PC-9 (cell line): ENCODE measurements around the gene DHX8. TPM values are rescaled to one million over a fixed set of nuclear protein-coding genes. Genes with fewer than 3 reads are reported as not detected.

Source experiments
- BruUV-seq: library from RNA; stranded (reverse); fragments of 400-500 nt; replicated peaks from 2 replicates; lab custom pipeline; 2021; lab: Mats Ljungman, UMichigan
- CTCF ChIA-PET: fragments of 300-600 bp; sonication (Branson Sonifier 250); formaldehyde crosslinking; loops from one replicate; lab custom pipeline; 2022; ENCODE audit warnings: antibody characterized with exemption; lab: Charles Lee
- POLR2A ChIA-PET: fragments of 300-600 bp; sonication (Branson Sonifier 250); formaldehyde crosslinking; loops from one replicate; lab custom pipeline; 2022; ENCODE audit warnings: antibody characterized with exemption; ENCODE audit not compliant: unreplicated experiment; lab: Charles Lee
- DNase-seq, 2 experiments: peaks; one replicate each; pipeline versions ENCODE4 v3.0.0 to v3.0.0-alpha.2; 2015 to 2022; ENCODE audit warnings: mixed read lengths in 1 of 2
- H2AFZ ChIP-seq: fragments of 200-600 bp; sonication (generic); 2 replicates; pipeline ENCODE4 v1.8.1; 2017; ENCODE audit warnings: antibody characterized with exemption
- H3F3A ChIP-seq: fragments of 200-600 bp; sonication (generic); 2 replicates; pipeline ENCODE4 v1.8.1; 2017; ENCODE audit warnings: antibody characterized with exemption, mild to moderate bottlenecking, low read depth; ENCODE audit not compliant: insufficient read depth
- H3K27ac ChIP-seq: fragments of 200-600 bp; sonication (generic); 2 replicates; pipeline ENCODE4 v1.6.1; 2016; ENCODE audit warnings: mixed run types
- H3K27me3 ChIP-seq: fragments of 200-600 bp; sonication (generic); 2 replicates; pipeline ENCODE4 v1.6.1; 2016; ENCODE audit warnings: low read depth, mixed run types; ENCODE audit not compliant: insufficient read depth
- H3K36me3 ChIP-seq: fragments of 200-600 bp; sonication (generic); 2 replicates; pipeline ENCODE4 v1.6.1; 2016; ENCODE audit warnings: low read depth, mixed run types
- H3K4me1 ChIP-seq: fragments of 200-600 bp; sonication (generic); replicated peaks from 2 replicates; pipeline ENCODE4 v1.6.1; 2016; ENCODE audit warnings: mixed run types; ENCODE audit not compliant: insufficient read depth
- H3K4me2 ChIP-seq: fragments of 200-600 bp; sonication (generic); 2 replicates; pipeline ENCODE4 v1.6.1; 2017; ENCODE audit warnings: mixed run types
- H3K4me3 ChIP-seq: fragments of 200-600 bp; sonication (generic); 2 replicates; pipeline ENCODE4 v1.6.1; 2016; ENCODE audit warnings: mixed run types
- H3K79me2 ChIP-seq: fragments of 200-600 bp; sonication (generic); 2 replicates; pipeline ENCODE4 v1.6.1; 2017; ENCODE audit warnings: low read depth, mixed run types
- H3K9me2 ChIP-seq: fragments of 200-600 bp; sonication (generic); 2 replicates; pipeline ENCODE4 v1.8.1; 2017; ENCODE audit warnings: mild to moderate bottlenecking; ENCODE audit not compliant: insufficient read depth
- H3K9me3 ChIP-seq: fragments of 200-600 bp; sonication (generic); 2 replicates; pipeline ENCODE4 v1.8.1; 2016; ENCODE audit warnings: low read depth; ENCODE audit not compliant: insufficient read depth
- H4K20me1 ChIP-seq: fragments of 200-600 bp; sonication (generic); 2 replicates; pipeline ENCODE4 v1.8.1; 2017; ENCODE audit not compliant: insufficient read depth
- EZH2 ChIP-seq: fragments of 200-600 bp; sonication (generic); IDR thresholded peaks from 2 replicates; pipeline ENCODE4 v1.8.0; 2017; ENCODE audit warnings: antibody characterized with exemption, low read depth
- intact Hi-C: fragments of 100-400 bp; cut with micrococcal nuclease; formaldehyde crosslinking; loops from one replicate; pipeline ENCODE4 v1.10.0; 2022; ENCODE audit not compliant: unreplicated experiment
- total RNA-seq: library from RNA; stranded (reverse); gene quantifications from 2 replicates; pipeline ENCODE4 v1.2.3, GENCODE V29; 2021
- TF ChIP-seq, protein P1 (sequence below): fragments of 200-600 bp; sonication (generic); conservative IDR thresholded peaks from 2 replicates; pipeline ENCODE4 v1.6.1; 2017; ENCODE audit warnings: mixed run types, antibody characterized with exemption, mild to moderate bottlenecking, moderate library complexity

Gene DHX8
- total RNA-seq, 1 experiment from 2014 or later: 55.4 TPM

DNA sequence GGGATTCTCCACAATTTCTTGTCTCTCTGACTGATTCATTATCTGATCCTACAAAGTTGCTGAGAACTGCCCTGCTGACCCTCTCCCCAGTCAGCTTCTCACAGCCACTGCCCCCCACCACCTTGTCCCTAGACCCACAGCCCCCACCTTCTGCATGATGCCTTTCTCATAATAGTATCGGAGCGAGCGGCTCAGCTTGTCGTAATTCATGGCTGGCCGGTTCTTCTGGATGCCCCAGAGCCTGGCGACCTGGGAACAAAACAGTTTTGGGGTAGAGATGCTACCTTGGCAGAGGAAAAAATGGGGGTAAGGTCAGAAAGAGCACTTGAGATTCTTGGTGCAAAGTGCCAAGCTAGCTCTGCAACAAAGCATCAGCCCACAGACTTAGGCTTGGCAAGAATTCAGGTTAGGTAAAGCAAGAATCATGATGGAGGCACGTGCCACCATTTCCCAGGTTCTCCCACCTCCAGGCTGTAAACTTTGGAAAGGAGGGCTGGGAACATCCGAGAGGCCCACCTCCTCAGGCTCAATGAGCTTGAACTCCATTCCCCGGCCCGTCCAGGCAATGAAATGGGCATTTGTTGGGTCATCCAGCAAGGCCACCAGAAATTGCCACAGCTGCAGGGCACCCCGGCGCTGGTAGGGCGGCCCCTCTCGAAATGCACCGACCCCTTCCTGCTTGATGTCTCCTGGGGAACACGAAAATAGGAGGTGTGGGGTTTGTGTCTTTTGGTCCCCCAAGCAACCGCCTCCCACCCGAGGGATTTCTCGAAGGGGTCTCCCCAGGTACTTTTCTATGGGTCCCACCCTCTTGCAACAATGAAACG, 45.4 kb downstream of the DHX8 start:
- H2AFZ ChIP-seq: no peak overlapping the region
- no peaks in the 10 kb centered on the region for H3K9me2 ChIP-seq
- peaks cover 5% of the 10 kb centered on the region for H4K20me1 ChIP-seq
- no peaks in the 10 kb centered on the region for H3K79me2 ChIP-seq
- peaks cover 29% of the 10 kb centered on the region for H3K4me1 ChIP-seq
- CTCF ChIA-PET: no interaction called here
- H3K4me3 ChIP-seq: no peak overlapping the region
- peaks cover 37% of the 10 kb centered on the region; the same call in 1 of the 2 replicates for H3F3A ChIP-seq
- DNase-seq: no peak
- intact Hi-C loops: no loop called here
- TF ChIP-seq, protein P1, sequence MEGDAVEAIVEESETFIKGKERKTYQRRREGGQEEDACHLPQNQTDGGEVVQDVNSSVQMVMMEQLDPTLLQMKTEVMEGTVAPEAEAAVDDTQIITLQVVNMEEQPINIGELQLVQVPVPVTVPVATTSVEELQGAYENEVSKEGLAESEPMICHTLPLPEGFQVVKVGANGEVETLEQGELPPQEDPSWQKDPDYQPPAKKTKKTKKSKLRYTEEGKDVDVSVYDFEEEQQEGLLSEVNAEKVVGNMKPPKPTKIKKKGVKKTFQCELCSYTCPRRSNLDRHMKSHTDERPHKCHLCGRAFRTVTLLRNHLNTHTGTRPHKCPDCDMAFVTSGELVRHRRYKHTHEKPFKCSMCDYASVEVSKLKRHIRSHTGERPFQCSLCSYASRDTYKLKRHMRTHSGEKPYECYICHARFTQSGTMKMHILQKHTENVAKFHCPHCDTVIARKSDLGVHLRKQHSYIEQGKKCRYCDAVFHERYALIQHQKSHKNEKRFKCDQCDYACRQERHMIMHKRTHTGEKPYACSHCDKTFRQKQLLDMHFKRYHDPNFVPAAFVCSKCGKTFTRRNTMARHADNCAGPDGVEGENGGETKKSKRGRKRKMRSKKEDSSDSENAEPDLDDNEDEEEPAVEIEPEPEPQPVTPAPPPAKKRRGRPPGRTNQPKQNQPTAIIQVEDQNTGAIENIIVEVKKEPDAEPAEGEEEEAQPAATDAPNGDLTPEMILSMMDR: no peak
- TF ChIP-seq EZH2: no peak
- no peaks in the 10 kb centered on the region for H3K27me3 ChIP-seq
- peaks cover 13% of the 10 kb centered on the region; the same call in 1 of the 2 replicates for H3K36me3 ChIP-seq
- POLR2A ChIA-PET: no interaction called here
- no peaks in the 10 kb centered on the region for H3K9me3 ChIP-seq
- H3K27ac ChIP-seq: no peak overlapping the region
- BruUV-seq: no TSS peak
- H3K4me2 ChIP-seq: no peak overlapping the region

DNA sequence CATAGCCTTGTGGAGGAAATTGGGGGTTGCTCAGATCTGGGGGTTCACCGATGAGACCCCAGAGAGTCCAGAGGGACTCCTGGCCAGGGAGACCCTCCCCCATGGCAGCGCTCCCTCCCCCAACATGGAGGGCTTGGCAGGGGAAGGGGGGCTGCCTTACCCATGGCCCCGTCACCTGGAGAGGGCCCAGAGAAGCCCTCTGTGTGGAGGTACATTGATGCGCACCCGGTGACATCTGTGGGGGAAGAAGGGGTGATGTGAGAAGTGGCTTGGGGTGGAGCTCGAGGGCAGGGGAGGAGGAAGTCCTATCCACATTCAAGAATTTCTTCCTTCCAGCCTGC, 46.1 kb downstream of the DHX8 start:
- no peak overlapping the region for H3K4me3 ChIP-seq
- CTCF ChIA-PET: no interaction called here
- TF ChIP-seq EZH2: no peak
- TF ChIP-seq, protein P1: no peak
- peaks cover 30% of the 10 kb centered on the region; the same call in 1 of the 2 replicates for H3F3A ChIP-seq
- peaks cover 29% of the 10 kb centered on the region for H3K4me1 ChIP-seq
- no peak overlapping the region for H2AFZ ChIP-seq
- no peaks in the 10 kb centered on the region for H3K79me2 ChIP-seq
- H3K27ac ChIP-seq: no peak overlapping the region
- intact Hi-C loops: loop anchor here (2.0 kb wide), 1 partner anchor 15 kb away; no protein-coding TSS in a partner anchor
- H3K36me3 ChIP-seq: peaks cover 10% of the 10 kb centered on the region; the same call in 1 of the 2 replicates
- H3K4me2 ChIP-seq: no peak overlapping the region
- H3K9me3 ChIP-seq: no peaks in the 10 kb centered on the region
- peaks cover 3% of the 10 kb centered on the region for H4K20me1 ChIP-seq
- BruUV-seq: no TSS peak
- POLR2A ChIA-PET: no interaction called here
- no peaks in the 10 kb centered on the region for H3K9me2 ChIP-seq
- no peak for DNase-seq
- no peaks in the 10 kb centered on the region for H3K27me3 ChIP-seq

DNA sequence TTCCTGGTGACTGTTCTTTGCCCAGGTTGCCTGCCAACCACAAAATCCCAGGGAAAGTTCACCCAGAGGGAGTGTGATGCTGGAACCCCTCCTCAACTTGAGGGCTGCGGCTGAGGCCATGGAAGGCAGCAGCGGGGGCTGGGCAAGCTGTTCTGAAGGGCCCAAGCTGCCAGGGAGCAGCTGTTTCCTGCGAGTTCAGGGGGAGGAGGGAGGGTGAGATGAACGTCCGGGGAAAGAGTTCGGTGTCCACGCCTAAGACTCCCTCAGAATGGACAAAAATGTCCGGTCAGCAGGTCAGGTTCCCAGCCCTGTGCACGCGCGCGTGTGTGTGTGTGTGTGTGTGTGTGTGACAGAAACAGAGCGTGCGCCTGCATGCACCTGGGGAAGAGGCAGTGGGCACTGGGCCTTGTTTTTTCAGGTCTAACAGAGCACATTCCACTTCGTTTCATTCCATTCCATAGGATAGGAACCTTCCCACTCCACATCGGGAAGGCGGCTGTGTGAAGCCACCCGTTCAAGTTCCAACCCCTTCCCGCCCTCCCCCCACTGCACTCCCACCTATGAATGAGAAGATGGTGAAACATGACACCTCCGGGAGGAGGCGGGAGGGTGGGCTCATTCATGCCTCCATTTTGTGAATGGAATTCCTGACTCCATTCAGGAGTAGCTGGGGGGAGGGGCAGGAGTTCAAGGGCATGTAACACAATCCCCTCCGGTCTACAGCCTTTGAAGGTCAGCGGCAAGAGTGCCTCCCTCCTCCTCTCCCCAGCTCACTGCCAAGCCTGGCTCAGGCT, 46.7 kb downstream of the DHX8 start:
- no TSS peak for BruUV-seq
- no peaks in the 10 kb centered on the region for H4K20me1 ChIP-seq
- H3K36me3 ChIP-seq: peaks cover 10% of the 10 kb centered on the region; the same call in 1 of the 2 replicates
- DNase-seq: no peak
- H3K79me2 ChIP-seq: no peaks in the 10 kb centered on the region
- ChIA-PET CTCF (interaction anchor here (0.7 kb wide), 1 partner anchor 140 kb away, joined by 3 read pairs; no protein-coding TSS in a partner anchor), POLR2A (no interaction called here)
- H3K9me2 ChIP-seq: no peaks in the 10 kb centered on the region
- H3K4me2 ChIP-seq: no peak overlapping the region
- H3F3A ChIP-seq: peaks cover 24% of the 10 kb centered on the region; the same call in 1 of the 2 replicates
- H3K4me3 ChIP-seq: no peak overlapping the region
- H3K9me3 ChIP-seq: no peaks in the 10 kb centered on the region
- intact Hi-C loops: loop anchor here (2.0 kb wide), 1 partner anchor 14 kb away; no protein-coding TSS in a partner anchor
- H3K27ac ChIP-seq: no peak overlapping the region
- no peaks in the 10 kb centered on the region for H3K27me3 ChIP-seq
- H3K4me1 ChIP-seq: peaks cover 29% of the 10 kb centered on the region
- no peak overlapping the region for H2AFZ ChIP-seq
- TF ChIP-seq, protein P1: no peak
- TF ChIP-seq EZH2: no peak
